ENCODE measurements around the gene MGAT4D.

DNA sequence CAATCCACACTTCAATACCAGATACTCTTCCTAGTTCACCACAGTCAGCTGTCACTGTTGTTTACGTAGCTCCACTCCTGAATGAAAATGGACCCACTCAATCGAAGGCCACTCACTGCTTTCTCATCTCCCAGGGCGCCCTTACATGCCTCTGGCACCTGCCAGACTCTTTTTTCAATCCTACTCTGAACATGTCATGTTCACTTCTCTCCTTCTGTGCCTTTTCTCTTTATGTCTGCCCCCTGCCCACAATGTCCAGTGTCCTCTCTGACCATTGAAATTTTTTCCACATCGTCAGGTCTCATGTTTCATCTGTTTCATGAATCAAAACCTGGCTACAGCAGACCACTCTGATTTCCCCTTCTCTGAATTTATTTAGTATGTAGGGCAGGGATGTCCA, 1.3 kb upstream of the MGAT4D start:
- TF ChIP-seq, protein P1, sequence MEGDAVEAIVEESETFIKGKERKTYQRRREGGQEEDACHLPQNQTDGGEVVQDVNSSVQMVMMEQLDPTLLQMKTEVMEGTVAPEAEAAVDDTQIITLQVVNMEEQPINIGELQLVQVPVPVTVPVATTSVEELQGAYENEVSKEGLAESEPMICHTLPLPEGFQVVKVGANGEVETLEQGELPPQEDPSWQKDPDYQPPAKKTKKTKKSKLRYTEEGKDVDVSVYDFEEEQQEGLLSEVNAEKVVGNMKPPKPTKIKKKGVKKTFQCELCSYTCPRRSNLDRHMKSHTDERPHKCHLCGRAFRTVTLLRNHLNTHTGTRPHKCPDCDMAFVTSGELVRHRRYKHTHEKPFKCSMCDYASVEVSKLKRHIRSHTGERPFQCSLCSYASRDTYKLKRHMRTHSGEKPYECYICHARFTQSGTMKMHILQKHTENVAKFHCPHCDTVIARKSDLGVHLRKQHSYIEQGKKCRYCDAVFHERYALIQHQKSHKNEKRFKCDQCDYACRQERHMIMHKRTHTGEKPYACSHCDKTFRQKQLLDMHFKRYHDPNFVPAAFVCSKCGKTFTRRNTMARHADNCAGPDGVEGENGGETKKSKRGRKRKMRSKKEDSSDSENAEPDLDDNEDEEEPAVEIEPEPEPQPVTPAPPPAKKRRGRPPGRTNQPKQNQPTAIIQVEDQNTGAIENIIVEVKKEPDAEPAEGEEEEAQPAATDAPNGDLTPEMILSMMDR (conservative IDR thresholded peaks at IDR 0.05; ENCODE audit: low read length): no peak
- TF ChIP-seq EZH2phosphoT487 (IDR thresholded peaks at IDR 0.05; ENCODE audit: borderline replicate concordance): no peak

All from Loucy (cell line).